C1 segment of cervical spinal cord (tissue), 14 donors: Measurements from ENCODE around the gene NDST1.

Experiments used
- DNase-seq, 14 donors: peaks; one replicate each; lab custom pipeline; 2025; lab: John Stamatoyannopoulos, UW

Gene NDST1

DNA sequence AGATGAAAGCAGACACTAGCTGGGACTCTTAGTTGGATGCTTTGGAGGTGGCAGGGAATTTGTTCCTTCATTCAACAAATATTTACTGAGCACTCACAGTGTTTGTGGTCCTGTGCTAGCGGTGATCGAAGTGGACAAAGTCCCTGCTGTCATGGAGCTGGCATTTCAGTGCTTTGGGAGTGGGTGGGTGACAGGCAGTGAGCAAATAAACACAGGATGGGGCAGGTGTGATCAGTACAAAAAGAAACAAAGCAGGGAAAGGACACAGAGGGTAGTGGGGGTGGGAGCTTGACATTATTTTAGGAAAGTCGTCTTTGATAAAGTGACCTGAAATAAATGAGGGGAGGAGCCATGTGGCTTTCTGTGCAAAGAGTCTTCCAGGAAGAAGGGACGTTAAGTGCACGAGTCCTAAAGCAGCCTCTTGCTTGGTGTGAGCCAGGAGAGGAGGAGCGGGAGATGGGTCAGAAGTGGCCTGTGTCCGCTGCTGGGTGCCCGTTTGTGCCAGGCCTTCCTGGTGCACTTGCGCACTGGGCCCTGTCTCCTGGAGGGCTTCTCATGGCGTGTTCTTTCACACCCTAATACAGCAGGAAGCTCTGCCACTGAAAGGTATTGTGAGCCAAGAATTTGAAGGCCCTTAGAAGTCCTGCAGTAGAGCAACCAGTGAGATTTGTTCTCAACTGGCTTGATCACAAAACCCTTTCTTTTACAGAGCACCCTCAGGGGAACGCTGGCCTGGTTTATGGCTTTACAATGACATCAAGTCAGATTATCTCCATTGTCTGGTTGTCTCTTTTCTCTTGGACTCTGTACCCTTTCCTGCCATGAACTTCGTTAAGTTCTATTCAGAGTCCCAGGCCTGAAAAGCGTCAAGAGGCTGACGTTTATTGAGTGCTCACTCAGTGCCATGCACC is 14.8 kb downstream of the NDST1 start:
- DNase-seq: peak in 8 of 14 donors; percentile 20 to 58 (median 40)

DNA sequence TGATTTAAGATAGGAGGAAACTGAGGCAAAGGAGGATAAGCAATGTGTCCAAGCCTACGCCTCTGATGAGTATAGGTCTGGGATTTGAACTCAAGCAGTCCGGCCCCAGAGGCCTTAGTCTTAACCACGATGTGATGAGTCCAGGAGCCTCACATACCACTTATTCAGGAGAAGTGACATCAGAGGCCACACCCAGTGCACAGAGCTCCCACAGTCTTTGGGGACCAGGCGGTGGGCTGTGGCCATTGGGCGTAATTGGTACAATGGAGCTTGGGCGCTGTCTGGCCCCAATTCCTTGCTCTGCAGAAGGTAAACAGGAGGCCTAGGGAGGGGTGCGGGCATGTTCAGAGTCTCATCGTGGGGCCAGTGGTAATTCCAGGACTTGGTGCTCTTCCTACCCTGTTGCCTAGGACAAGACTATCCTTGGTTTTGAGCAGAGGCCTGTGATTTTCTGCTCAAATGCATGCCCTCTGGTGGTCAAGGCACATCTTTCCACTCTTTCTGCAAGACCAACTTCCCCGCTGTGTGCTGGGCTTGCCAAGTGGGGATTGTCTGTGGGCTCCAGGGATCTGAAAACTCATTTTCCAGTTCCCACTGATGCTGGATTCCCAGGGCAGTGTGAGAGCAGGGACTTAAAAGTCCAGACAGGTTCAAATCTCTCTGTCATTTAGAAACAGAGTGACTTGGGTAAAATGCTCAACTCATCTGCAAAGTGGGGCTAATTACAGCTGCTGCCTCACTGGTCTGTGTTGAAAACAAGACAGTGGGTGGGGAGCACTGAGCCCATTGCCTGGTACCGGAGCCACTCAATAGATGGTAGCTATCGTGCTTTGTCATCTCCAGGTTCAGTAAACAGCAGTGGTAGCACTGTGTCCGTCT is 15.8 kb downstream of the NDST1 start:
- peak in 11 of 14 donors; percentile 18 to 52 (median 42) for DNase-seq

DNA sequence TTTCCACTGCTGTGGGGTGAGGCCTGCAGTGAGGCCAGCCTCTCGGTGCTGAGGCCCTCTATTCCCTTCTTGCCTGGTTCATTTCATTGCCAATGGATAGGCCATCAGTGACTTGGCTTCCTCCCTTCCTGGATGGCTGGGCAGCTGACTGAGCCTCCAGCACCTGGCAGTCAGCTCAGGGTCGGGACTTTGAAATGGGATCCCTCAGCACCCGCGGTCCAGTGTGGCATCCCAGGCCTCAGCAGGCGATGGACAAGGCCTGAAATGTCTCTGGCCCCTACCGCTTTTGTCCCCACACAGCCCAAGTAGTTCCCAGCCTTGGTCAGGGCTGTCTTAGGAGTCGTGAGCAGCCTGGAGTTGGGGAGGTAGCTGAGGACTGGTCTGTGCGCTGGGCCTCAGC is 17.2 kb downstream of the NDST1 start:
- DNase-seq: no peak

DNA sequence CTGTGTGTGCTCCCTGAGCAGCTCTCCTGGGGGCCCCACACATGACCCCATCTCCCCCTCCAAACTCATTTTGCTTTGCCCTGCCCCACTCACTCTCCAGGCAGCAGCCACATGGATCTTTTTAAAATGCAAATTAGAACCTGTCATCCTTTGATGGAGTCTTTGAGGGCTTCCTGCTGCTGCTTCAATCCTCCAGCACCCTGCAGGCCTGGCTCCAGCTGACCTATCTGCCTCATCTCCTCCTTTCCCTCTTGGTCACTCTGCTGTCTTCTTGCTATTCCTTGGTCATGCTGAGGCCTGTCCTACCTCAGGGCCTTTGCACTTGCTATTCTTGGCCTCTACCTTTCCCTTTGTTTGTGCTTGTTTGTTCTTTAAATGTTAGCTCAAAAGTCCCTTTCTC is 17.9 kb downstream of the NDST1 start:
- DNase-seq: no peak

- no peak for DNase-seq
Measured at GRCh38 chr5:150527038-150527437, 19.1 kb downstream of the NDST1 start.

GRCh38 chr5:150527808-150528207 is 19.9 kb downstream of the NDST1 start:
- no peak for DNase-seq

- no peak for DNase-seq
Measured at GRCh38 chr5:150528924-150529546, 21.1 kb downstream of the NDST1 start.

DNA sequence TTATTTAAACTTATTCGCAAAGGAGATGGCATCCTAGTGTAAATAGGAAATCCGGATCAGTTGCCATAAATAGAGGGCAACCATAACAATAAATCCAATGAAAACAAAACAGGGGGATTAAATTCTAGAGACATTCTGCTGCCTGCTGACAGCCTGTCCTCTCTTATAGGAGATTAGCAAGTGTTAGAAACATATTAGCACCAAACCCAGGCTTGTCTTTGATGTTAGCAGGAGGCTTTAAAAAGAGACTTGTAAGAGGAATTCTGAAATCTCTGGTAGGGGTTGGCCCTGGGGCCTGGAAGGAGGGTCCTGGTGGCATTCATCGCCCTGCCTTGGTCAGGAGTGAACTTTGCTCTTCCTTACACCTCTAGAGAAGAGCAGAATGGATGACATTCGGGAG is 21.6 kb downstream of the NDST1 start:
- DNase-seq: no peak

DNA sequence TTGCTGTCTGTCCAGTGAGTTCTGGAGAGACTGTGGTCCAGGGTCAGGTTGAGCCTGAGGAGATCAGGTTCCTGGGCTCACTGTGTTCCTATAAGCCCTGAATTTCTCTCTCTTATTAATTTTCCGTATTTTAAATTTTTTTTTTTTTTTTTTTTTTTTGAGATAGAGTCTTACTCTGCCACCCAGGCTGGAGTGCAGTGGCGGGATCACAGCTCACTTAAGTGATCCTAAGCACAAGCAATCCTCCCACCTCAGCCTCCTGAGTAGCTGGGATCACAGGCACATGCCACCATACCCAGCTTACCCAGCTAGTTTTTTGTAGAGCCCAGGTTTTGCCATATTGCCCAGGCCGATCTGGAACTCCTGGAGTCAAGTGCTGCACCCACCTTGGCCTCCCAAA is 22.5 kb downstream of the NDST1 start:
- DNase-seq: no peak

- no peak for DNase-seq
Measured at GRCh38 chr5:150530951-150531588, 23.1 kb downstream of the NDST1 start.

DNA sequence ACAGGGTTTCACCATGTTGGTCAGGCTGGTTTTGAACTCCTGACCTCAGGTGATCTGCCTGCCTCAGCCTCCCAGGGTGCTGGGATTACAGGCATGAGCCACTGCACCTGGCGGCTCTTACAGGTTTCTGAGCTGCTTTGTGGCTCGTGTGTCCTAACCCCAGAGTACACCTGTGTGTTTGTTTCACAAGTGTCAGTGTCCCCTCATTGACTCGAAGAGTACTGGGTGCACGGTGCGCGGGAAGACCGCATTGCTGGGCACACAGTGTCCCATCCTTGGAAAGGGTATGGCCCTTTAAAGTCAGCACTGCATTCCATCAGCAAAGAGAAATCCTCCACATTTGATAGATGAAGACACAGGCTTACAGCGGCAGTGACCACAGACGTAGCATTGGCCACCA is 23.8 kb downstream of the NDST1 start:
- DNase-seq: no peak

DNA sequence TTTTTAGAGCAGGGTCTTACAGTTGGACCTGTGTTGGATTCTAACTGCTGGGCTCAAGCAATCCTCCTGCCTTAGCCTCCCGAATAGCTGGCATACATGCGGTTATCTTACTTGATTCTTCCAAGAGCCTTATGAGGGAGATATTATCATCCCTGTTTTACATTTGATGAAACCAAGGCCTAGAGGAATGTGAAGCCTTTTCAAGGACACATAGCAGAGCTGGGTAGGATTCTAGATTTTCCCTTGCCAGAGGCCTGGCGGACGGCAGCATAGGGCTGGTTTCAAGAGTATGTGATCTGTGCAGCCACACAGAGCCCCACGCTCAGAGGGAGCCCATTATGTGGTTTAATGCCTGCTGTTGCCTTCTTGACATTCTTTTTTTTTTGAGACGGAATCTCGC is 24.2 kb downstream of the NDST1 start:
- no peak for DNase-seq

GRCh38 chr5:150532996-150533395 is 25.1 kb downstream of the NDST1 start:
- no peak for DNase-seq

GRCh38 chr5:150534811-150535210 is 26.9 kb downstream of the NDST1 start:
- DNase-seq: no peak

DNA sequence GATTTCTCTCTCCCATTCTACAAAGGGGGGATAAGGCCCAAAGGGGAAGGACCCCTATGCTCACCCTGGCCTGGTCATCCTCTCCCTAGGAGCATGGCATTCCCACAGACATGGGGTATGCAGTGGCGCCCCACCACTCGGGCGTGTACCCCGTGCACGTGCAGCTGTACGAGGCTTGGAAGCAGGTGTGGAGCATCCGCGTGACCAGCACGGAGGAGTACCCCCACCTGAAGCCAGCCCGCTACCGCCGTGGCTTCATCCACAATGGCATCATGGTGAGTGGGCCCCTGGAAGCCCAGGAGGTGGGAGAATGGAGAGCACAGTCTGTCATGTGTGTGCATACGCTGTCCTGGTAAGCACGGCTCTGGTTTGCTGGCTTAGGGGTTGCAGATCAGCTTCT is 27.7 kb downstream of the NDST1 start:
- DNase-seq: no peak

DNA sequence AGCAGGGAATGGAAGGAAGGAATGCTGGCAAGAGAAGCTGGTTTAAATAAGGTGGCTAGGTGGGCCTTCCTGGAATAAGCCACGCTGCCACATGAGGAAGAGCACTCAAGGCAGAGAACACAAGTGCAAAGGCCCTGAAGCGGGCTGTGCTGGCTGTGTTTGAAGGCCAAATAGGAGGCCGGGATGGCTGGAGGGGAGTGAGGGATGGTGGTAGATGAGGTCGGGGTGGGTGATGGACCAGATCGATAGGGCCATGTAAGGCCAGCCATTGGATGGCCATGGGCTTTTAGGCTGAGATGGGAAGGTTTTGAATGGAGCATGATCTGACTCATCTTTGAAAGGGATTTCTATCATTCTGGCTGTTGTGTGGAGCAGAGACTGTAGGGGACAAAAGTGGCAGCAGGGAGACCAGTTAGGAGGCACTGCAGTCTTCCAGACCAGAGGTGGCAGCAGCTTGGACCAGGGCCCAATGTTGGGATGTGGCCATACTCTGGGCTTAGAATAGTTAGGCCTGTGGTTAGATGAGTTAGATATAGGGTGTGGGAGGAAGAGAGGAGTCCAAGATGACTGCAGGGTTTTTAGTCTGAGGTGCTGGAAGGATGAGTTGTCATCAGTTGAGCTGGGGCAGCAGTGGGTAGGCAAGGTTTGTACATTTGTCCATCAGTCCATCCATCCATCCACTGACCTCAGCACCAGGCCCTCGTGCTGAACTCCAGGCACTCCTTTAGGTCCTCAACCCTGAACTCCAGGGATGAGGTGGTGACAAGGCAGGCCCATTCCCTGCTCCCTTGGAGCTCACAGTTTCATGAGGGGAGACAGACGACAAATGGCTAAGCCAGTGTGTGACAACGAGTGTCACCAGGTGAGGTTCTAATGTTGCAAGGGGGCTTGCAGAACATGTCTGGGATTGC is 30.3 kb downstream of the NDST1 start:
- DNase-seq: no peak

DNA sequence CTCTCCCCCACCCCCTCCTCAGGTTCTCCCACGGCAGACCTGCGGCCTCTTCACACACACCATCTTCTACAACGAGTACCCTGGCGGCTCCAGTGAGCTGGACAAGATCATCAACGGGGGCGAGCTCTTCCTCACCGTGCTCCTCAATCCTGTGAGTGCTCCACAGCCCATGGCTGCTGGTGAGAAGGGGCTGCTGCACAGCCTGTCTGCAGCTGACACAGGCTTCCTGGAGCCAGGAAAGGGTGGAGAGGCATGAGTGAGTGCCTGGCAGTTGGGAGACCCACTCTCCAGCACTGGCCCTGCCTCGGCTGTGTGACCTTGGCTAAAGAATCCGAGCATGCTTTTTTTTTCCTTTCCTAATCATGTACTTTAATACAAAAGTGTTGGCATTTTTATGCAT is 31.3 kb downstream of the NDST1 start:
- no peak for DNase-seq

DNA sequence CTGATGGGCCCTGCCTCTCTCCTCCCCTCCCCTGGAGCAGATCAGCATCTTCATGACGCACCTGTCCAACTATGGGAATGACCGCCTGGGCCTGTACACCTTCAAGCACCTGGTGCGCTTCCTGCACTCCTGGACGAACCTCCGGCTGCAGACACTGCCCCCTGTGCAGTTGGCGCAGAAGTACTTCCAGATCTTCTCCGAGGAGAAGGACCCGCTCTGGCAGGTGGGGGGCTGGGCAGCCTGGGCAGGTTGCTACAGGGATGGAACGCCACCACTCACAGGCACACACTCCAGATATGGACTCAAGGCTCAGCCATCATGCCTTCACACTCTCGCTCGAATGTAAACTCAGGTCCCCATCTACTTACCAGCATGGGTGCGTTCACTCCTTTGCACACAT is 32.1 kb downstream of the NDST1 start:
- no peak for DNase-seq

DNA sequence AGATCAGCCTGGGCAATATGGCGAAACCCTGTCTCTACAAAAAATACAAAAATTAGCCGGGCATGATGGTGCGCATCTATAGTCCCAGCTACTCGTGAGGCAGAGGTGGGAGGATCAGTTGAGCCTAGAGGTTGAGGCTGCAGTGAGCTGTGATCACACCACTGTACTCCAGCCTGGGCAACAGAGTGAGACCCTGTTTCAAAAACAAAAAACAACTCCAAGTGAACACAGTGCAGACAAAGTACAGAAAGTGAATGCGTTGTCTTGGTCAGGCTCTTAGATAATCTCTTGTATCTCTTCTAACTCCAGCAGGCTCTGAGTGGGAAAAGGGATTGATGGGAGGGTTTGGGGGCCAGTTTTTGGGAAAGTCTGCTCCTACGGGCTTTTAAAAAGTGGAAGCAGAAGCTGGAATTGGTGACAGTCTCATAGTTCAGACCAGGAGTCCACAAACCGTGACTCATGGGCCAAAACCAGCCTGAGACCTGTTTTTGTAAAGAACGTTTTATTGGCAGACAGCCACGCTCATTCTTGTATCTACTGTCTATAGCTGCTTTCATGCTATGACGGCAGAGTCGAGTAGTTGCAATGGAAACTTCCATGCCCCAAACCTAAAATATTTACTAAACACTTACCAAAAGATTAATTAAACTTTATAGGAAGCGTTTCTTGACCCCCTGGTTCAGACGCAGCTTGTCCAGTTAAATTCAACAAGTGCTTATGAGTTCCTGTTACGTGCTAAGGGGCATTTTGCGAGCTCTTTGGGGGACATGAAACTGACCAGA is 32.9 kb downstream of the NDST1 start:
- DNase-seq: no peak

DNA sequence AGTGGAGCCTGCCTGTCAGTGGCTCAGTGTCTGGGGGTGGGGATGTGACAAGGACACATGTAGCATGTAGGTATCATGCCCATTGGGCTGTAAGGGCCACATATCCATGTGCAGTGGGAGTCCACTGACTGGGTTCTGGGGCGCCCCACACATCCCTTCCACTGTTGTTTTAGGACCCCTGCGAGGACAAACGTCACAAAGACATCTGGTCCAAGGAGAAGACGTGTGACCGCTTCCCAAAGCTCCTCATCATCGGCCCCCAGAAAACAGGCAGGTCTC is 33.4 kb downstream of the NDST1 start:
- no peak for DNase-seq
